HG03457 (cell line): Measurements from ENCODE around the gene COX14.
A peak's percentile ranks its signal among the peaks of the same experiment; 100 is the strongest.

Experiments used
- ATAC-seq: cut with Tn5 transposase; IDR thresholded peaks from one replicate; pipeline ENCODE4 v1.9.1; 2021; ENCODE audit warnings: moderate number of reproducible peaks; ENCODE audit not compliant: unreplicated experiment

COX14 gene

GRCh38 chr12:50084775-50085614 is 27.0 kb upstream of the COX14 start, which contains the start of gene SMARCD1:
Gene SMARCD1 (plus strand): TSS chr12:50085342. CDS start chr12:50085370, 28 bp downstream.
- peak; percentile 60 for ATAC-seq

GRCh38 chr12:50085615-50086072 is 26.4 kb upstream of the COX14 start:
- ATAC-seq: no peak

- no peak for ATAC-seq
These were observed 25.9 kb upstream of the COX14 start for GRCh38 chr12:50086148-50086547.

- ATAC-seq: no peak
These were observed 24.9 kb upstream of the COX14 start for GRCh38 chr12:50087151-50087550.

GRCh38 chr12:50087995-50088394 is 24.0 kb upstream of the COX14 start:
- ATAC-seq: no peak

GRCh38 chr12:50088577-50089335 is 23.3 kb upstream of the COX14 start:
- no peak for ATAC-seq

- ATAC-seq: no peak
These were observed 22.3 kb upstream of the COX14 start for GRCh38 chr12:50089730-50090129.

GRCh38 chr12:50090391-50090790 is 21.6 kb upstream of the COX14 start:
- ATAC-seq: no peak

- no peak for ATAC-seq
These were observed 14.1 kb upstream of the COX14 start for GRCh38 chr12:50097952-50098351.

GRCh38 chr12:50099302-50100008 is 12.6 kb upstream of the COX14 start:
- no peak for ATAC-seq

GRCh38 chr12:50100561-50100960 is 11.5 kb upstream of the COX14 start:
- ATAC-seq: no peak

- no peak for ATAC-seq
These were observed 10.4 kb upstream of the COX14 start for GRCh38 chr12:50101663-50102062.

- no peak for ATAC-seq
These were observed 9.9 kb upstream of the COX14 start for GRCh38 chr12:50102131-50102531.

- no peak for ATAC-seq
These were observed 9.3 kb upstream of the COX14 start for GRCh38 chr12:50102646-50103309.

- ATAC-seq: no peak
These were observed 8.7 kb upstream of the COX14 start for GRCh38 chr12:50103351-50103750.

- no peak for ATAC-seq
These were observed 8.2 kb upstream of the COX14 start, which contains the start of gene GPD1 for GRCh38 chr12:50103767-50104321. Gene GPD1 (plus strand): TSS chr12:50104008. CDS start chr12:50104051, 43 bp downstream.

- ATAC-seq: no peak
These were observed 7.3 kb upstream of the COX14 start for GRCh38 chr12:50104417-50105366.

GRCh38 chr12:50105913-50106450 is 6.1 kb upstream of the COX14 start:
- no peak for ATAC-seq

- ATAC-seq: no peak
These were observed 5.1 kb upstream of the COX14 start for GRCh38 chr12:50106907-50107306.
